Transverse colon (tissue), 4 donors: ENCODE results near the gene PSMD11.

ENCODE experiments used
- EP300 ChIP-seq: sonication (generic); formaldehyde crosslinking; IDR thresholded peaks from one replicate; pipeline ENCODE4 v1.6.1; 2017; ENCODE audit warnings: antibody characterized with exemption, low read depth
- POLR2A ChIP-seq: fragments of 450-650 bp; IDR thresholded peaks from one replicate; pipeline ENCODE4 v1.6.1; 2016; ENCODE audit warnings: antibody characterized with exemption, mild to moderate bottlenecking, moderate library complexity
- POLR2AphosphoS5 ChIP-seq, 3 donors: sonication (generic); formaldehyde crosslinking; IDR thresholded peaks; one replicate each; pipeline ENCODE4 v1.6.1; 2016; ENCODE audit warnings: antibody characterized with exemption in 3 of 3
- TF ChIP-seq, protein P1 (sequence below), 5 experiments: fragments of 200-600 bp in 3 of 5; fragments of 450-650 bp in 2 of 5; sonication (generic) in 3 of 5; IDR thresholded peaks; 1 replicate in 2 of 5; 2 replicates in 3 of 5; pipeline ENCODE4 v1.5.1; 2016 to 2017; ENCODE audit warnings: antibody characterized with exemption in 5 of 5, inconsistent platforms in 3 of 5, mild to moderate bottlenecking in 2 of 5, moderate library complexity in 1 of 5

GRCh38 chr17:32508926-32509325 lies 64.6 kb downstream of the PSMD11 start:
- TF ChIP-seq, protein P1, sequence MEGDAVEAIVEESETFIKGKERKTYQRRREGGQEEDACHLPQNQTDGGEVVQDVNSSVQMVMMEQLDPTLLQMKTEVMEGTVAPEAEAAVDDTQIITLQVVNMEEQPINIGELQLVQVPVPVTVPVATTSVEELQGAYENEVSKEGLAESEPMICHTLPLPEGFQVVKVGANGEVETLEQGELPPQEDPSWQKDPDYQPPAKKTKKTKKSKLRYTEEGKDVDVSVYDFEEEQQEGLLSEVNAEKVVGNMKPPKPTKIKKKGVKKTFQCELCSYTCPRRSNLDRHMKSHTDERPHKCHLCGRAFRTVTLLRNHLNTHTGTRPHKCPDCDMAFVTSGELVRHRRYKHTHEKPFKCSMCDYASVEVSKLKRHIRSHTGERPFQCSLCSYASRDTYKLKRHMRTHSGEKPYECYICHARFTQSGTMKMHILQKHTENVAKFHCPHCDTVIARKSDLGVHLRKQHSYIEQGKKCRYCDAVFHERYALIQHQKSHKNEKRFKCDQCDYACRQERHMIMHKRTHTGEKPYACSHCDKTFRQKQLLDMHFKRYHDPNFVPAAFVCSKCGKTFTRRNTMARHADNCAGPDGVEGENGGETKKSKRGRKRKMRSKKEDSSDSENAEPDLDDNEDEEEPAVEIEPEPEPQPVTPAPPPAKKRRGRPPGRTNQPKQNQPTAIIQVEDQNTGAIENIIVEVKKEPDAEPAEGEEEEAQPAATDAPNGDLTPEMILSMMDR (IDR thresholded peaks at IDR 0.05) = no peak
- no peak for TF ChIP-seq POLR2AphosphoS5 (IDR thresholded peaks at IDR 0.05)
- no peak for TF ChIP-seq POLR2A
- TF ChIP-seq EP300 = no peak
